Measurements from ENCODE around the gene FBXL4.

Gene FBXL4

GRCh38 chr6:98986071-98986615, 38.4 kb upstream of the FBXL4 start:
- H3K4me2 ChIP-seq (ENCODE audit: low read depth, low read length, poor library complexity, severe bottlenecking) = no peak overlapping the region
- H2AFZ ChIP-seq (ENCODE audit: low read length) = no peak overlapping the region
- H3K79me2 ChIP-seq (ENCODE audit: insufficient read depth, low read length) = no peaks in the 10 kb centered on the region
- H3K9ac ChIP-seq (ENCODE audit: low read depth, low read length, poor library complexity, severe bottlenecking) = no peak overlapping the region
- no peaks in the 10 kb centered on the region for H3K9me2 ChIP-seq (replicated peaks; ENCODE audit: low read depth, low read length)
- no peaks in the 10 kb centered on the region for H3K4me1 ChIP-seq (ENCODE audit: insufficient read depth, low read length, poor library complexity, severe bottlenecking)
- H3F3A ChIP-seq (ENCODE audit: low read depth) = no peaks in the 10 kb centered on the region
- no peaks in the 10 kb centered on the region for H4K20me1 ChIP-seq (ENCODE audit: insufficient read depth, low read length, poor library complexity, severe bottlenecking)
- TF ChIP-seq CTCF (conservative IDR thresholded peaks at IDR 0.05; ENCODE audit: low read length) = no peak
- TF ChIP-seq EZH2phosphoT487 (IDR thresholded peaks at IDR 0.05; ENCODE audit: borderline replicate concordance) = no peak
- H3K9me3 ChIP-seq (ENCODE audit: insufficient read depth, low read depth, low read length) = no peaks in the 10 kb centered on the region
- H3K27me3 ChIP-seq (ENCODE audit: insufficient read depth, low read length, poor library complexity, severe bottlenecking) = no peaks in the 10 kb centered on the region
- H3K4me3 ChIP-seq (ENCODE audit: low read length, poor library complexity, severe bottlenecking) = no peak overlapping the region
- no peaks in the 10 kb centered on the region for H3K36me3 ChIP-seq (ENCODE audit: insufficient read depth, low read length)

GRCh38 chr6:98985391-98985790, 37.6 kb upstream of the FBXL4 start:
- Histone ChIP-seq H3K4me2 (ENCODE audit: low read depth, low read length, poor library complexity, severe bottlenecking) (no peak overlapping the region), H3K36me3 (ENCODE audit: insufficient read depth, low read length) (no peaks in the 10 kb centered on the region), H2AFZ (ENCODE audit: low read length) (no peak overlapping the region), H3K4me1 (ENCODE audit: insufficient read depth, low read length, poor library complexity, severe bottlenecking) (no peaks in the 10 kb centered on the region), H3F3A (ENCODE audit: low read depth) (no peaks in the 10 kb centered on the region), H3K79me2 (ENCODE audit: insufficient read depth, low read length) (no peaks in the 10 kb centered on the region), H4K20me1 (ENCODE audit: insufficient read depth, low read length, poor library complexity, severe bottlenecking) (no peaks in the 10 kb centered on the region), H3K4me3 (ENCODE audit: low read length, poor library complexity, severe bottlenecking) (no peak overlapping the region), H3K9me3 (ENCODE audit: insufficient read depth, low read depth, low read length) (no peaks in the 10 kb centered on the region), H3K27me3 (ENCODE audit: insufficient read depth, low read length, poor library complexity, severe bottlenecking) (no peaks in the 10 kb centered on the region), H3K9ac (ENCODE audit: low read depth, low read length, poor library complexity, severe bottlenecking) (no peak overlapping the region), H3K9me2 (replicated peaks; ENCODE audit: low read depth, low read length) (no peaks in the 10 kb centered on the region)
- TF ChIP-seq CTCF (conservative IDR thresholded peaks at IDR 0.05; ENCODE audit: low read length) (no peak), EZH2phosphoT487 (IDR thresholded peaks at IDR 0.05; ENCODE audit: borderline replicate concordance) (no peak)

- H3K36me3 ChIP-seq (ENCODE audit: insufficient read depth, low read length) = no peaks in the 10 kb centered on the region
- TF ChIP-seq EZH2phosphoT487 (IDR thresholded peaks at IDR 0.05; ENCODE audit: borderline replicate concordance) (no peak), CTCF (conservative IDR thresholded peaks at IDR 0.05; ENCODE audit: low read length) (no peak)
- H3F3A ChIP-seq (ENCODE audit: low read depth) = no peaks in the 10 kb centered on the region
- no peaks in the 10 kb centered on the region for H3K79me2 ChIP-seq (ENCODE audit: insufficient read depth, low read length)
- no peaks in the 10 kb centered on the region for H3K27me3 ChIP-seq (ENCODE audit: insufficient read depth, low read length, poor library complexity, severe bottlenecking)
- H3K4me2 ChIP-seq (ENCODE audit: low read depth, low read length, poor library complexity, severe bottlenecking) = no peak overlapping the region
- H2AFZ ChIP-seq (ENCODE audit: low read length) = no peak overlapping the region
- no peak overlapping the region for H3K9ac ChIP-seq (ENCODE audit: low read depth, low read length, poor library complexity, severe bottlenecking)
- no peak overlapping the region for H3K4me3 ChIP-seq (ENCODE audit: low read length, poor library complexity, severe bottlenecking)
- no peaks in the 10 kb centered on the region for H3K9me3 ChIP-seq (ENCODE audit: insufficient read depth, low read depth, low read length)
- H3K4me1 ChIP-seq (ENCODE audit: insufficient read depth, low read length, poor library complexity, severe bottlenecking) = no peaks in the 10 kb centered on the region
- H4K20me1 ChIP-seq (ENCODE audit: insufficient read depth, low read length, poor library complexity, severe bottlenecking) = no peaks in the 10 kb centered on the region
- H3K9me2 ChIP-seq (replicated peaks; ENCODE audit: low read depth, low read length) = no peaks in the 10 kb centered on the region
These were observed 36.4 kb upstream of the FBXL4 start for GRCh38 chr6:98984121-98984520.
